ENCODE measurements around the gene ADAT3. TPM values are rescaled to one million over a fixed set of nuclear protein-coding genes. Genes with fewer than 3 reads are reported as not detected.

ADAT3 gene
- total and polyA plus RNA-seq, 2 donors (not counting 1 experiment from before 2014, with no cell fraction given), result 0.42 to 1.7 TPM

- DNase-seq (ENCODE audit: low read depth in 2 of 2), result peak; percentile 48 to 65
- H3K9ac ChIP-seq (ENCODE audit: insufficient read depth, low read length), result no peak overlapping the region
Measured at GRCh38 chr19:1929021-1929742, 24.0 kb downstream of the ADAT3 start.

GRCh38 chr19:1931445-1931844 is 26.2 kb downstream of the ADAT3 start:
- Histone ChIP-seq H3K36me3 (ENCODE audit: control insufficient read depth, insufficient read depth, low read length) (no peaks in the 10 kb centered on the region), H3K27me3 (ENCODE audit: control insufficient read depth, insufficient read depth, low read length) (no peaks in the 10 kb centered on the region), H3K79me2 (ENCODE audit: control insufficient read depth, insufficient read depth, low read length) (no peaks in the 10 kb centered on the region), H3K9ac (ENCODE audit: insufficient read depth, low read length) (no peak overlapping the region), H3K4me2 (ENCODE audit: extremely low read depth, insufficient read depth, low read length) (no peak overlapping the region), H2AFZ (ENCODE audit: low read length) (no peak overlapping the region), H4K20me1 (ENCODE audit: control insufficient read depth, extremely low read depth, insufficient read depth, low read length) (no peaks in the 10 kb centered on the region), H3K4me3 (replicated peaks in 1 of 4; ENCODE audit: control extremely low read depth in 1 of 4, insufficient read depth in 1 of 4, low read depth in 3 of 4, low read length in 4 of 4) (no peak overlapping the region), H3K9me3 (ENCODE audit: control insufficient read depth, insufficient read depth, low read depth, low read length) (peaks cover 2% of the 10 kb centered on the region), H3K27ac (ENCODE audit: insufficient read depth, low read length) (no peak overlapping the region), H3K4me1 (ENCODE audit: control insufficient read depth, extremely low read depth, insufficient read depth, low read length) (peaks cover 3% of the 10 kb centered on the region)
- DNase-seq (ENCODE audit: low read depth in 2 of 2), result no peak
- no peak for TF ChIP-seq CTCF (conservative IDR thresholded peaks at IDR 0.05 in 1 of 2, IDR thresholded peaks at IDR 0.05 in 1 of 2; ENCODE audit: low read depth in 1 of 2, low read length in 2 of 2)
- TF ChIP-seq EZH2 (IDR thresholded peaks at IDR 0.05; ENCODE audit: low read length, missing control alignments), result no peak

More at GRCh38 chr19:1929021-1929742, 24.0 kb downstream of the ADAT3 start:
- H3K4me1 ChIP-seq (ENCODE audit: control insufficient read depth, extremely low read depth, insufficient read depth, low read length), result peaks cover 3% of the 10 kb centered on the region
- H3K4me2 ChIP-seq (ENCODE audit: extremely low read depth, insufficient read depth, low read length), result peak overlapping the region; percentile 90
- H2AFZ ChIP-seq (ENCODE audit: low read length), result peak overlapping the region; percentile 43
- H3K27me3 ChIP-seq (ENCODE audit: control insufficient read depth, insufficient read depth, low read length), result no peaks in the 10 kb centered on the region
- no peak overlapping the region for H3K27ac ChIP-seq (ENCODE audit: insufficient read depth, low read length)
- TF ChIP-seq EZH2 (IDR thresholded peaks at IDR 0.05; ENCODE audit: low read length, missing control alignments), result no peak
- TF ChIP-seq CTCF (conservative IDR thresholded peaks at IDR 0.05 in 1 of 2, IDR thresholded peaks at IDR 0.05 in 1 of 2; ENCODE audit: low read depth in 1 of 2, low read length in 2 of 2), result peak; percentile 70 to 80
- H3K4me3 ChIP-seq (replicated peaks in 1 of 4; ENCODE audit: control extremely low read depth in 1 of 4, insufficient read depth in 1 of 4, low read depth in 3 of 4, low read length in 4 of 4), result peak overlapping the region; percentile 34 to 53 (median 41)
- H3K36me3 ChIP-seq (ENCODE audit: control insufficient read depth, insufficient read depth, low read length), result peaks cover 7% of the 10 kb centered on the region
- H3K79me2 ChIP-seq (ENCODE audit: control insufficient read depth, insufficient read depth, low read length), result no peaks in the 10 kb centered on the region
- H3K9me3 ChIP-seq (ENCODE audit: control insufficient read depth, insufficient read depth, low read depth, low read length), result no peaks in the 10 kb centered on the region
- H4K20me1 ChIP-seq (ENCODE audit: control insufficient read depth, extremely low read depth, insufficient read depth, low read length), result no peaks in the 10 kb centered on the region

GRCh38 chr19:1932395-1932794 is 27.2 kb downstream of the ADAT3 start:
- Histone ChIP-seq H3K4me1 (ENCODE audit: control insufficient read depth, extremely low read depth, insufficient read depth, low read length) (peaks cover 3% of the 10 kb centered on the region), H4K20me1 (ENCODE audit: control insufficient read depth, extremely low read depth, insufficient read depth, low read length) (no peaks in the 10 kb centered on the region), H3K9me3 (ENCODE audit: control insufficient read depth, insufficient read depth, low read depth, low read length) (peaks cover 2% of the 10 kb centered on the region), H3K36me3 (ENCODE audit: control insufficient read depth, insufficient read depth, low read length) (no peaks in the 10 kb centered on the region), H3K9ac (ENCODE audit: insufficient read depth, low read length) (no peak overlapping the region), H2AFZ (ENCODE audit: low read length) (no peak overlapping the region), H3K4me3 (replicated peaks in 1 of 4; ENCODE audit: control extremely low read depth in 1 of 4, insufficient read depth in 1 of 4, low read depth in 3 of 4, low read length in 4 of 4) (no peak overlapping the region), H3K27me3 (ENCODE audit: control insufficient read depth, insufficient read depth, low read length) (no peaks in the 10 kb centered on the region), H3K27ac (ENCODE audit: insufficient read depth, low read length) (no peak overlapping the region), H3K79me2 (ENCODE audit: control insufficient read depth, insufficient read depth, low read length) (no peaks in the 10 kb centered on the region), H3K4me2 (ENCODE audit: extremely low read depth, insufficient read depth, low read length) (no peak overlapping the region)
- DNase-seq (ENCODE audit: low read depth in 2 of 2), result no peak
- TF ChIP-seq CTCF (conservative IDR thresholded peaks at IDR 0.05 in 1 of 2, IDR thresholded peaks at IDR 0.05 in 1 of 2; ENCODE audit: low read depth in 1 of 2, low read length in 2 of 2), result no peak
- no peak for TF ChIP-seq EZH2 (IDR thresholded peaks at IDR 0.05; ENCODE audit: low read length, missing control alignments)
